Activated CD4-positive, alpha-beta T cell treated with anti-CD3 and anti-CD28 coated beads for 4 hours (primary cell): Measurements from ENCODE around the gene ANKRD2.

Experiments used
- DNase-seq, 2 donors: peaks; one replicate each; pipeline ENCODE4 v3.0.0-alpha.2; 2020

The ANKRD2 gene

DNA sequence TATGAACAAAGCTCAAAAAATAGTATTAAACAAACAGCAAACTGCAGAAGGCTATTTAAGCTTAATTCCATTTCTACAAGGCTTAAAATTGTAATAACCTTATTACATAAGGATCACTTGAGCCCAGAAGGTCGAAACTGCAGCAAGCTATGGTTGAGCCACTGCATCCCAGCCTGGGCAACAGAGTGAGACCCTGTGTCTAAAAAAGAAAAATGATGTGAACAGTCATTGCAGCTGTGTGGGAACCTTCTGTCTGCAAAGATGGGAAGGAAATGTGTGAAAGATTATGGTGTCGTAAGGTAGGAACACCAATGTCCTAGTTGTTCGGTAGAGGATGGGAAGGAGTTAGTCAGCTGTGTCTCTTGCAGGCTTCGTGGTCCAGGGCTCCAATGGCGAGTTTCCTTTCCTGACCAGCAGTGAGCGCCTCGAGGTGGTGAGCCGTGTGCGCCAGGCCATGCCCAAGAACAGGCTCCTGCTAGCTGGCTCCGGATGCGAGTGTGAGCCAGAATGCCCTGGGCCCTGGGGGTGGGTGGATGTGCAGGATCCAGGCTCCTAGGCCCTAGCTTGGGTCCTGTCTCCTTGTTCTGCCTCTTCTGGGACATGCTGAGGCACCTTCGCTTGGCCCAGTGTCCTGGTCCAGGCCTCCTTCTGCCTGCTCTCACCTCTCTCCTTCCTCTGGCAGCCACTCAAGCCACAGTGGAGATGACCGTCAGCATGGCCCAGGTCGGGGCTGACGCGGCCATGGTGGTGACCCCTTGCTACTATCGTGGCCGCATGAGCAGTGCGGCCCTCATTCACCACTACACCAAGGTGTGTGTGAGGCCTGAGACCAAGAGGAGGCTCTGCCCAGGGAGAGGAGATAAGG is 26.1 kb downstream of the ANKRD2 start:
- no peak for DNase-seq

DNA sequence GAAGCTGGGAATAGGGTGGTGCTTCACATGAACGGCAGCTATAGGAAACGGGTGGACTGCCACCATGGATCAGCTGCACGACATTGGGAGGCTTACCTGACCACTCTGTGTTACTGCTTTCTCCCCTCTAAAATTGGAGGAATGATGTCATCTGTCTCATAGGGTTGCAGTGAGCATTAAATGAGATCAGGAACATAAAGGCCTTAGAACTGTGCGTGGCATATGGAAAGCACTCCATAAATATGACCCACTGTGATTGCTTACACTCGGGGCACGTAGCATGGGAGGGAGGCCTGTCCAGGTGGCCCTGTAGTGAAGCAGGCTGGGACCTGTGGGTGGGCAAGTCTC is 26.7 kb downstream of the ANKRD2 start:
- no peak for DNase-seq

- DNase-seq = no peak
Measured at GRCh38 chr10:97600616-97601015, 28.0 kb downstream of the ANKRD2 start.

DNA sequence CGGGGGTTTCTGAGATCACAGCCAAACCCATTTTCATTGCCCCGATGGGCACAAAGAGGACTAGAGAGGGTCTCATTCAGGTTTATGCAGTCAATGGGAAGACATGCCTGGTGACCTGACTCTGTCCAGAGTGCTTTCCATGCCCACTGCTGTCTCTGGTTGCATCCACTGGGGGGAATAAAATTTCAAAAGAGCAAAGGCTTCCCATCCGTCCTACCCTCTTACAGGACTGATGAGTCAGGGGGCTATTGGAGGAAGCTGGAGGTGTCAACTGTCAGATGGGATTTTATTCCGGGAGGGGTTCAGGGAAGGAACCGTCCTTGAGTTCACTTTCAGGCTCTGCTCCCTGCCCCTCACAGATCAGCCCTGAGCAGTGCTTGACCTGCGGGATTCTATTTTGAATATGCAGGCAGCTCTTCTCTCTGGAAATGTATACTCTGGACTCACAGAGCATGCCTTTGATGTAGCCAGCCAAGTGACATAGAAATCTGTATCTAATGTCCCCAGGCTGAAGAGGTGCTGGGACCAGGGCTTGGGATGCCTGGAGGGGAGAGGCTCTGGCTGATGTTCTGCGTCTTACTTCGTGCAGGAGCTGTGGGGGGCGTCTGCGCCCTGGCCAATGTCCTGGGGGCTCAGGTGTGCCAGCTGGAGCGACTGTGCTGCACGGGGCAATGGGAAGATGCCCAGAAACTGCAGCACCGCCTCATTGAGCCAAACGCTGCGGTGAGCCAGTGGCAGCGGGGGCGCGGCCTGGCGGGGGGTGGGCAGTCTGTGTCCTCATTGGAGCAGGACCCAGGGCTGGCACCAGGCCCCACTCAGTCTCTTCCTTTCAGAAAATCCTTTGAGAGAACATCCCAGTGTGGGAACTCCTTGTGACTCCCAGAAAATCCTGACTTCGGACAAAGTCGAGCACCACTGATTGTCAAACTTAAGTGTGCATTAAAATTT is 29.0 kb downstream of the ANKRD2 start:
- no peak for DNase-seq

DNA sequence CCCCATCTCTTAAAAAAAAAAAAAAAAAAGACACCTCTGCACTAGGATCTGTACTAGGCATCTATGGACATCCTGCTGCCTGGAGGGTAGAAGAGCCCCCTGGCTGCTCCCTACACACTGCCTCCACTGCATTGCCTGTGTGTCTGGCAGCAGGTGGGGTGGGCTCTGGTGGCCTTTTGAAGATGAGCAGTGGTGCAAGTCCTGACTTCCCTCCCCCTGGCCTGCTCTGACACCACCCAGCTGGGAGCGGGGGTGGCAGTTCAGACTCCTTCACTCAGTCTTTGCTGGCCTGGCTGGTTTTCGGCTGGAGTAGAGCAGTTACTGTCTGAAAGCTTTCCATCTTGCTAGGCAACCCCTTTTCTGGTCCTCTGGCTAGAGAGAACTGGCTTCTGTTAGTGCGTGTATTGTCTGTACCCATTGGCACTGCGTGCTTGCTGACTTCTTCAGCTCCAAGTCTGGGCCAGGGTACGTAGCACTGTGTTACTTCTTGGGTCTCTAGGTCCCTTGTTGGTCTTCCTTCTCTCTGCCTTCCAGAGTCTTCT is 34.6 kb downstream of the ANKRD2 start:
- no peak for DNase-seq

DNA sequence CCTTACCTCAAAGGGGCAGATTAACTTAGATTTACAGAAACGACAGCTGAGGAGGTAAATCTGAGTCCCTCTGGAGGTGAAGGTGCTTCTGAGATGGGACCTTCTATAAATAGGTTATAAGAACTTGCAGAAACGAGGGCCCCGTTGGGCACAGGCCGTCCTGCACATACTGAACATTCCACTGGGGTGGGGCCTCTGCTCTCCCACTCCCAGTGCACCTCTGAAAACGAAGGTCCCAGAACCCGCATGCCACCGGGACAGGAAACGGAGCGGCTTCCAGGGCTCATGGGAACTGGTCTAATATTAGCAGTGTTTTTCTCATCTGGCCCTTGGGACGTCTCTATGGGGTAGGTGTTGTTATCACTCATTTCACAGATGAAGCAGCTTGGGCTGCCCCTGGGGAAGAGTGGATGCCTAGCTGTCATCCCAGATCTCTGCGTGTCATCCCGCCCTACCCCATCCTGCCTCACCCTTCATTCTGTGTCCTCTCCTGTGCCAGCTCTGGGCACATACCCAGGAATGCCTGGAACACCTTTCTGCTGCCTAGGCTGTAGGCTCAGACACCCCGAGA is 36.5 kb downstream of the ANKRD2 start:
- no peak for DNase-seq

- DNase-seq = no peak
Measured at GRCh38 chr10:97611473-97611872, 38.9 kb downstream of the ANKRD2 start.

GRCh38 chr10:97612386-97612785 is 39.8 kb downstream of the ANKRD2 start:
- DNase-seq = no peak

DNA sequence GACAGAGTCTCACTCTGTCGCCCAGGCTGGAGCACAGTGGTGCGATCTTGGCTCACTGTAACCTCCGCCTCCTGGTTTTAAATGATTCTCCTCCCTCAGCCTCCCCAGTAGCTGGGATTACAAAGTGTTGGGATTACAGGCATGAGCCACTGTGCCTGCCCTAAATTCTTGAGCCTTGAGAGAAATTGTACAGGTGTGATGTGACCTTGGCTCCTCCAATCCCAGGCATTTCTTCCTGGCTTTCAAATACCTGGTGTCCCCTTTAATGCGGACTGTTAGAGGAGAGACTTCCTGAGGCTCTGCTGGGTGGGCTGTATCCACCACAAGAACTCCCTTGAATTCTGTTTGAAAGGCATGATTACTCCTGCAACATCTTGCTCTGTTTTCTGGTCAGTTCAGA is 45.7 kb downstream of the ANKRD2 start:
- no peak for DNase-seq

DNA sequence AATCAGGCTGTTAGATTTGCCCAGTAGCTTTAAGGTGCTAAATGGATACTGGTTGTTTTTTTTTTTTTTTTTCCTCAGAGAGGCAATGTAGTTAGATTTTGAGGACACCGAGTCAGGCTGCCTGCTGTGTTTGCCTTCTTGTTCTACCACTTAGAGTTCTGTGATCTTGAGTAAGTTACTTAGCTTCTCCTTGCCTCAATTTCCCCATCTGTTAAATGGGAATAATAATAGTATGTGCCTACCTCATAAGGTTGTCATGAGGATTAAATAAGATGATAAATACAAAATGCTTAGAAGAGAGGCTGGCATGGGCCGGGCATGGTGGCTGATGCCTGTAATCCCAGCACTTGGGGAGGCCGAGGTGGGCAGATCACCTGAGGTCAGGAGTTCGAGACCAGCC is 46.2 kb downstream of the ANKRD2 start:
- no peak for DNase-seq

DNA sequence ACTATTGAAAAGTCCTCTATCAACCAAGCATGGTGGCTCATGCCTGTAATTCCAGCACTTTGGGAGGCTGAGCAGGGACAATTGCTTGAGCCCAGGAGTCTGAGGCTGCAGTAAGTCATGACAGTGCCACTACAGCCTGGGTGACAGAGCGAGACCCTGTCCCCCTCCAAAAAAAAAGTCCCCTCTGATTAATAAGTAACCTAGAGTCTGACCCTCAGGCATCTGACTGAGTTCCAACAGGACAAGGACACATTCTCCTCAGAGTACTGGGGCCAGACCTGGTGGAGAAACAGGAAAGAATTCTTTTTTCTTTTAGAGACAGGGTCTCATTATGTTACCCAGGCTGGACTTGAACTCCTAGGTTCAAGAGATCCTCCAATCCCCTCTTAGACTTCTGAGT is 50.7 kb downstream of the ANKRD2 start:
- DNase-seq = no peak

GRCh38 chr10:97627731-97628130 is 55.2 kb downstream of the ANKRD2 start:
- no peak for DNase-seq

- DNase-seq = no peak
Measured at GRCh38 chr10:97628228-97628627, 55.6 kb downstream of the ANKRD2 start.

GRCh38 chr10:97629289-97629688 is 56.7 kb downstream of the ANKRD2 start:
- DNase-seq = no peak

- DNase-seq = no peak
Measured at GRCh38 chr10:97631098-97631497, 58.5 kb downstream of the ANKRD2 start.

DNA sequence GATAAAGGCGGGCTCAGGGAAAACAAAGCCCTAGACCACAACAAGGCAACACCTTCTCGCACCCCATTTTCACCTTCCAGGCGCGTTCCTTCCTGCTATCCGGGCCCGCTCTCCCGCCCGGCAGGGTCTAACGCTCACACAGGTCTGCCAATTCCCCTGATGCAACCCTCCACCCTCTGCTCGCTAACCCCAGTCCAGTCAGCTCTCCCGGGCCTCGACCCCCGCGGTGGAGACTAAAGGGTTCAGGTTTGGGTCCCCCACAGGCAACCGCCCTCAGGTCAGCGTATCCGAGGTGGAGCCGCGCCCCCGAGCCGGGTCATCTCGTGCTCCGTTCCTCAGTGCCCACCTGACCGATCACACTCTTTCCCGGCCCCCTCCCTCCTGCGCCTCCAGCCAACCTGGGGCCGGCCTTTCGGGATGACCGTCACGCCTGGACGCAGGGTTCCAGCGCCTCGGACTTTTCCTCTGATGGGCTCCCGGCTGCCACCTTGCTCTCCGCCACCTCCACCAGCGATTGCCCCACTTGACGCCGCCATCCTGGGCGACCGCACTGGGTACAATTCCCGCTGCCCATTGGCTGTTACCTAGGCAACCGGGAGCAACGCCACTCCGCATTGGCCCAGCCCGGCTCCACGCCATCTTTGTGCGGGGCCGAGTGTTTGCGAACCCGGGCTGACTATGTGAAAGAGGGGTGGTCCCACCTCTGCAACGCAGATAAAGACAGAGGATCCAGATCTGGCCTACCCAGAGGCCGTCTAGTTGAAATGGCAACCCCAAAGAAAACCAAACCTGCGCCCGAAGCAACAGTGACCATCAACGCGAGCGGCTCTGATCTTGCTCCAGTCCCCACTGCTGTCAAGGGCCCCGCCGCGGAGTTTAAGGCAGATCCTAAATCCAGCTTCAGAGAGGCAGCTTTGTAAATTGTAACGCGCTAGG is 60.6 kb downstream of the ANKRD2 start, which contains the start of gene MORN4:
Gene MORN4 (minus strand): TSS at position 552 of the 936 bp plus-strand sequence. CDS start 13,847 bp downstream, outside the sequence.
- DNase-seq = peak; percentile 88 to 90
